ENCODE data around the gene TLX1.
A peak's percentile ranks its signal among the peaks of the same experiment; 100 is the strongest.

Gene TLX1

DNA sequence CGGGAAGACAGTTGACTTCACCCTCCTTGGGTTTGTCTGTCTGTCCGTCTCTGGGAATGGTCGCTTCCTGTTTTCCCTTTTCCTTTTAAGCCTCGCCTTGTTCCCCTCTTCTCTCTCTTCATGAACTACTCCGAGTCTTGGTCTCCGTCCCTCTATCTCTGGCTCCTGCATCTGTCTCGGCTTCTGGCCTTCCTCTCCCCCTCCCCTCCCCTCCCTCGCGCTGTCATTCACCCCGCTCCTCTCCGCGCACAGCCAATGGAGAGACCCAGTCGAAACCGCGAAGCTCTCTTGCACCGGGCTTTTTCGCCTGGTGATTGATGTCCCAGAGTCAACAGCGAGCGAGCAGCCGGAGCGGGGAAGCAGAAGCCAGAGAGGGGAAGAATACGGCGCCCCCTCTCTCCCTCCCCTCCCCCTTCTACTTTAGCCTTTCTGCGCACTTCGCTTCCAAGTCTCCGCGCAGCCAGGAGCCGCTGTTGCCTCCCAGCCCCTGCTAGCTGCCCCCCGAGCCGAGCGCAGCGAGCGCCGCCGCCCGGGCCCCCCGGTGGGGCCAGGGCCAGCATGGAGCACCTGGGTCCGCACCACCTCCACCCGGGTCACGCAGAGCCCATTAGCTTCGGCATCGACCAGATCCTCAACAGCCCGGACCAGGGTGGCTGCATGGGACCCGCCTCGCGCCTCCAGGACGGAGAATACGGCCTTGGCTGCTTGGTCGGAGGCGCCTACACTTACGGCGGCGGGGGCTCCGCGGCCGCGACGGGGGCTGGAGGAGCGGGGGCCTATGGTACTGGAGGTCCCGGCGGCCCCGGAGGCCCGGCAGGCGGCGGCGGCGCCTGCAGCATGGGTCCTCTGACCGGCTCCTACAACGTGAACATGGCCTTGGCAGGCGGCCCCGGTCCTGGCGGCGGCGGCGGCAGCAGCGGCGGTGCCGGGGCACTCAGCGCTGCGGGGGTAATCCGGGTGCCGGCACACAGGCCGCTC, at the start of gene TLX1:
Gene TLX1, plus strand, starts transcription at position 317 of the 978 bp plus-strand sequence. Its CDS starts 242 bp downstream, at position 559.
- no peak for DNase-seq

GRCh38 chr10:101085846-101086245, 45.3 kb upstream of the TLX1 start:
- no peak for DNase-seq

GRCh38 chr10:101087376-101087775, 43.7 kb upstream of the TLX1 start:
- no peak for DNase-seq

DNA sequence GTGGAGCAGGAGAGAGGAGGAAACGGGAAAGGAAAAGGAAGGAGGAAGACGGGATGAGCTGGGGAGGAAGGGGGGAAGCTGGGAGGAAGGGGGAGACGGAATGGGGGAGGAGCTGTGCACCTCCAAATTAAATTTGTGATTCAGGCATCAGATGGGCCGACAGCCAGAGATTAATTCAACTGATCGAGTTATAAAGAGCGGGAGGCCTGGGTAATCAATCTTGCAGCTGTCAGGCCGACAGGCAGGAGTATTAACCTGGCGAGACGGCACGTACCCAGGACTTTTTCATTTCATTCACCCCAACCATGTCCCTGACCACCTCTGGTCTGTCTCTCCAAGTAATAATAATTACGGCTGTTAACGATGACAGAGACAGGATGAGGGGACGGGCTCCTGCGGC, 43.1 kb upstream of the TLX1 start:
- DNase-seq = no peak

DNA sequence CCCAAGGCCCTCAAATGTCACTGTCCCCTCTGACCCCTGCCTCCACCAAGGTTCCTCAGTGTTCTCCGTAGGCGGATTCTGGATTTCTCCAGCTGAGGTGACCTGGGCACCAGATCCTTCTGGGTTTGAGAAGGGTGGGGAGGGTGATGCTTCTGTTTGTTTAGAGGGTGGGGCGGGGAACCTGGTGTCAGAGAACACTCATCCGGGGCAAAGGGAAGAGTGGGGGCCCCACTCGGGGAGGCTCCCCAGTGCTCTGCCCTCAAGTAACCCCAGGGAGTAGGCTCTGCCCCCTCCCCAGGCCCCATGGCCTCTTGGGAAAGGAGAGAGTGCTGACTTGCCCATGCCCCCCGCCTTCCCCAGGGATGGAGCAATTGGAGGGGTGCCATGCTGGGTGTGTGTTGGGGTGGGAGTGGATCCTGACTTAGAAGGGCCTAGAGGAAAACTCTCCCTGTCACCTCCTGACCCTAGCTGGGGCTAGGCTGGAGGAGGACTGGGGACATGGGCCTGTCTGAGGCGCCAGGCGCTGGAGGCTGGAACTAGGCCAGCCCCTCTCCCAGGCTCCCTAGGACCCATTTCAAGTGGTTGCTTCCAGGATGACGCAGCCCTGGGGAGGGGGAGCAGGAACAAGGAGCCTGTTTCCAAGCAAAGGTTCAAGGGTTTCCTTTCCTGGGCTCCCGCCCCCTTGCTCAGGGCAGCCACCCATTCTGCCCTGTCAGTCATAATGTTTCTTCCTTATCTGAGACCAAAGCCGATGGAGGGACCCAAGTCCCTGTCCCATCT, 41.4 kb upstream of the TLX1 start:
- DNase-seq = no peak

DNA sequence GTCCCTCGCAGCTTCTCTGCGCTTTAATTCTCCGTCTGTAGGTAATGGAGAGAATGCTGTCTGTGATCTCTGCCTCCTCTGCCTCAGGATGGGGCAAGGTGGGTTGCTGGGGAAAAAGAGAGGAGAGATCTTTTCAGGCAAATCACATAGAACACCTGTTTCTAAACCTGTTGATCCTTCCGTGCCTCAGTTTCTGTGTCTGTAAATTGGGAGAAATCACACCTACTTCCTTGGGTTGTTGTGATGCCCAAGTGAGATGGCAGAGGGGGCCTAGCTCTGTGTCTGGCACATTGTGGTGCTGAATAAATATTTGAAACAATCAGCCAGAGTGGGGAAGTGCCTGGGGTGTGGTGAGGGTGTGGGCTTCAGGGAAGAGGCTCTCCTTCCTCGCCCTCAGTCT, 40.5 kb upstream of the TLX1 start:
- no peak for DNase-seq

DNA sequence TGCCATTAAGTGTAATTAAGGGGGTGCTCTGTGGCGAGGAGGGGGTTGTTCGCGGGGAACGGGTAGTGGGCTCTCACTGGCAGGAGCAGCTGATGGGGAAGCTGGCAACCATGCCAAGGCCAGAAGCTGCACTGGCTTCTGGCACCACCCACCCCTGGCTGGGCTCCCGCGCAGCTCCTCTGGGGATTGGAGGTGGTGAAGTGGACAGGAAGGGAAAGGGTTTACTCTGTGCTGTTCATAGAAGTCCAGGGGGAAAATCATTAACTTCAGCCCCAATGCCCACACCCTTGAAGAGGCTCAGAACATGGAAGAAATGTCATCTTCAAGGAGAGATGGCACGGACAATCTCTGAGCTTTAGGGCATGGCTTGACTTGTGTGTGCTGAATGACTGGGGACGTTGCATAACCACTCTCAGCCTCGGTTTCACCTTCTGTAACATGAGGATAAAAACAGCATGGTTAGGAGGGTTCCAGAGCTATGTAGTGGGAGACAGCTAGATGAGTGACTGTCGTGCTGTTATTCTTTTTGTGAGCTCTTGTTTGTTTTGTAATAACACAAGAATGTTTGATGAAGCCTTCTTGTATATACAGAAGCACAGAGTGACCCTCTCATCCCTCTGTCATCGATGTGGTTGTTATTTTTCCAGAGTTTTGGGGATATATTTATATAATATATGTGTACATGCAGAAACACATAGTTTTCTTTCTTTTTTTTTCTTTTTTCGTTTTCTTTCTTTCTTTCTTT, 39.4 kb upstream of the TLX1 start:
- no peak for DNase-seq

DNA sequence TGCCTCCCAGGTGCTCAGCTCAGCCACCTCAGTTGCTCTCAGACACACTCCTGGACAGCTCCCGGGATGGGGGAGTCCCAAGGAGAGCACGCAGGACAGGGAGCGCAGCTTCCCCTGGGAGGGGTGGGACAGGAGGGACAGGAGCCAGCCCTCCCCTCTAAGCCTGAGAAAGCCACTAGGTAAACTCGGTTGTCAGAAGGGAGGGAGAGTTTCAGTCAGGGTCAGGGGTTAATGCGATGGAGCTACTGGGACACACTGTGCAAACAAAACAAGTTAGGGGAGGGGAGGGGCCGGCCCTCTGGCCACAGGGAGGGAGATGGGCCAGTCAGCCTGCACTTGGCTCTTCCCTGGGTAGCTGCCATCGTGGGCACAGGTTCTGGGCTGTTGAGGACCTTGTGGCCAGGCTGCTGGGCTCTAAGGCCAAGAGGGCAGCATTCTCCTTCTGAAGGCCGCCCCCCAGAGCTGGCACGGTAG, 38.2 kb upstream of the TLX1 start:
- DNase-seq = no peak

GRCh38 chr10:101094121-101094879, 36.8 kb upstream of the TLX1 start:
- no peak for DNase-seq

DNA sequence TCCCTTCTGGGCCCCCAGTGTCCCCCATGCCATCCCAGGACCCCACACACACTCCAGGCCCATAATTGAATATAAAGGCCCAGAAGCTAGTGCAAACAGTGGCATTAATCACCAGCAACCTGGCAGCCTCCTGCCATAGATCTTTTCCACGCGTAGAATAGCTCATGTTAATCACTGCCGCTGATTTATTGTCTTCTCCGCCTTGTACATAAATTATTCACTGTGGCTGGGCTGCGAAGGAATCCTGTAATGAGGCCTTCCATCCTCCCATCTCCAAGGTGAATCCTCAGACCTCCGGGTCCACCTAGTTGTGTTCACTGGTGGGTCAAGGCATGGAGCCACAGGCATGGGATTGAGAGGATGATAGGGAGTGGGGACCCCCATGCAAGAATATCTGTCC, 36.1 kb upstream of the TLX1 start:
- no peak for DNase-seq

- DNase-seq = peak; percentile 57
These were observed 35.4 kb upstream of the TLX1 start for GRCh38 chr10:101095550-101096213.

- no peak for DNase-seq
These were observed 34.7 kb upstream of the TLX1 start for GRCh38 chr10:101096378-101096777.

DNA sequence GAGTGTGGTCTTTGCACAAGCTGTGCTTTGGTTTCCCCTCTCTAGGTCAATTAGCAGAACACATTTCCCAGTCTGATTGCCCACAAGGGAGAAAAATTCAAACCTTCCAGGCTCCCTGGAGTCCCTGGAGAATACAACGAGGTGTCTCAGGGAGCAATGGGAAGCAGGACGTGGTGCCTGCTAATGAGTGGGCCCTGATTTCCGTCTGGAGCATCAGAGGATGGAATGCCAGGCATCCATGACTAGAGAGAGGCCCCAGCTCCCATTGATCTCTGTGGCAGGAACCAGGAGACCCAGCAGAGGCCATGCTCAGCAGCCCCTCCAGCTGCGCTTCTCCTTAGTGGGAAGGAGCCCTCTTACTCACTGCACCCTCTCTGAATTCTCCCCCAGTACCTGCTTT, 33.2 kb upstream of the TLX1 start:
- DNase-seq = no peak

- DNase-seq = no peak
These were observed 31.2 kb upstream of the TLX1 start for GRCh38 chr10:101099901-101100300.

GRCh38 chr10:101101372-101101881, 29.7 kb upstream of the TLX1 start:
- DNase-seq = no peak

DNA sequence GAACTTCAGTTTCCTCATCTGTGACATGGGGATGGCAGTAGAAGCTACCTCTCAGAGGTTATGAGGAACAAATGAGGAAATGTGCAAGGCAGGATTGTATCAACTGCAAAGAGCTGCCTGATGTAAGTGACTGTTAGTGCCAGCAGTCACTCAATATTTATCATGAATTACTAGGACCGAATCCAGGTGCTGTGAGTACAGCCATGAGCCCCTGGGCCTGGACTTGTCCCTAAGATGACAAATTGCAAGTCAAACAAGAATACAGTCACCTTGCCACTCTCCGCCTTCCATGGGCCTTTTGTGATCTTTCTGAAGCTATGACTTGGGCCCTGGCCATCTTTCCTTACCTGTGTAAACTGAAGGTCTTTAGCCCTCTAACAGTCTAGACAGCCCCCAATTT, 27.7 kb upstream of the TLX1 start:
- DNase-seq = no peak

GRCh38 chr10:101106351-101106750, 24.7 kb upstream of the TLX1 start:
- no peak for DNase-seq

GRCh38 chr10:101107771-101108170, 23.3 kb upstream of the TLX1 start:
- no peak for DNase-seq

DNA sequence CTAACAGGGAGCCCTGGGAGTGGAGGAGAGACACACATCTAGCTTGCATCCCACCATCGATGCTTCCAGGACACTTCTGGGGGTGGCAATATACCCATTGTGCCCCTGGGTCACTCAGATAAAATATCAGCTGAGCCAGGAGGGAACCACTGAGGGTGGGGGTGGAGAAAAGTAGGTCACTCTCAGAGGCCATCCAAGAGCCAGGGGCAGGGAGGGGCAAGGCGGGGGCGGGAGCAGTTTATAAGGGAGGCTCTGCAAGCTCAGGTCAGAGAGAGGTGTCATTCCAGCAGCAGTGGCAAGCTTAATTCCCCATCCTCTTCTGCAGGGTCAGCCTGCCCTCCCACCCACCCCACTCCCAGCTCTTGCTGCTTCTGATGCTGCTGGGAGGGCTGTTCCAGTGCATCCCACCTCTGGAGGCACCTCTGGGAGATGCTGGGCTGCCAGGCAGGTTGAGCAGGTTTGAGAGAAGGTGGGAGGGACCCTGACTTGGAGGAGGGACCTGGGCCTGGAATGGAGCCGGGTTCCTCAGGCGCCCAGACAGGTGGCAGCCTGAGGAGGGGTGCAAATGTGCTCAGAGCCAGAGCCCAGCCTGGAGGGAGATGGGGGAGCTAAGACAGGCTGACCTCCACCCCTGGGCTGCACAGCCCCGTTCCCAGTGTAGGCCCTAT, 20.1 kb upstream of the TLX1 start:
- no peak for DNase-seq

GRCh38 chr10:101111547-101111946, 19.6 kb upstream of the TLX1 start:
- no peak for DNase-seq
